ENCODE measurements around the gene TRMT61A.
A peak's percentile ranks its signal among the peaks of the same experiment; 100 is the strongest.

GRCh38 chr14:103543721-103544387 lies 14.9 kb downstream of the TRMT61A start:
- no peak for TF ChIP-seq CTCF (conservative IDR thresholded peaks at IDR 0.05)
- TF ChIP-seq ZFX (IDR thresholded peaks at IDR 0.05), result peak; percentile 84; the same call in 1 of the 2 replicates

All from C4-2B (cell line).